Ishikawa (cell line): Measurements from ENCODE around the gene ANAPC4.

ENCODE experiments used
- FOXM1 ChIP-seq: IDR thresholded peaks from 2 replicates; pipeline ENCODE4 v1.6.1; 2012; ENCODE audit warnings: low read depth, borderline replicate concordance
- MAX ChIP-seq: IDR thresholded peaks from 2 replicates; pipeline ENCODE4 v1.6.1; 2012
- REST ChIP-seq: IDR thresholded peaks from 2 replicates; pipeline ENCODE4 v1.6.1; 2012; ENCODE audit warnings: low read depth, mild to moderate bottlenecking
- TAF1 ChIP-seq: IDR thresholded peaks from 2 replicates; pipeline ENCODE4 v1.6.1; 2012; ENCODE audit warnings: low read depth, mild to moderate bottlenecking
- YY1 ChIP-seq: IDR thresholded peaks from 2 replicates; pipeline ENCODE4 v1.6.1; 2012; ENCODE audit warnings: low read depth
- TF ChIP-seq, protein P1 (sequence below): IDR thresholded peaks from 2 replicates; pipeline ENCODE4 v1.6.1; 2012

GRCh38 chr4:25403699-25404098 lies 26.6 kb downstream of the ANAPC4 start:
- TF ChIP-seq TAF1: no peak
- no peak for TF ChIP-seq FOXM1
- no peak for TF ChIP-seq MAX
- no peak for TF ChIP-seq YY1
- TF ChIP-seq, protein P1, sequence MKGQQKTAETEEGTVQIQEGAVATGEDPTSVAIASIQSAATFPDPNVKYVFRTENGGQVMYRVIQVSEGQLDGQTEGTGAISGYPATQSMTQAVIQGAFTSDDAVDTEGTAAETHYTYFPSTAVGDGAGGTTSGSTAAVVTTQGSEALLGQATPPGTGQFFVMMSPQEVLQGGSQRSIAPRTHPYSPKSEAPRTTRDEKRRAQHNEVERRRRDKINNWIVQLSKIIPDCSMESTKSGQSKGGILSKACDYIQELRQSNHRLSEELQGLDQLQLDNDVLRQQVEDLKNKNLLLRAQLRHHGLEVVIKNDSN: no peak
- no peak for TF ChIP-seq REST
